ENCODE data around the gene ATP2B2. TPM values are rescaled to one million over a fixed set of nuclear protein-coding genes. Genes with fewer than 3 reads are reported as not detected.
A peak's percentile ranks its signal among the peaks of the same experiment; 100 is the strongest.

ATP2B2 gene
- total and polyA plus RNA-seq, 2 experiments from 2014 or later: 0.42 to 0.63 TPM

DNA sequence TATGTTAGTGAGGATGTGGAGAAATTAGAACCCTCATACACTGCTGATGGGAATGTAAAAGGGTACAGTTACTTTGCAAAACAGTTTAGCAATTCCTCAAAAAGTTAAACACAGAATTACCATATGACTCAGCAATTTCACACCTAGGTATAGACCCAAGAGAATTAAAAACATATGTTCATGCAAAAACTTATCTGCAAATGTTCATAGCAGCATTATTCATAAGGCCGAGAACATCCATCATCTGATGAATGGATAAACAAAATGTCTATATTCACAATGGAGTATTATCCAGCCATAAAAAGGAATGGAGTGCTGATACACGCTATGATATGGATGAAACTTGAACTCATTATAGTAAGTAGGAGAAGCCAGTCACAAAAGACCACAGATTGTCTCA is 194.8 kb downstream of the ATP2B2 start (continued):
- TF ChIP-seq EZH2phosphoT487 (IDR thresholded peaks at IDR 0.05; ENCODE audit: unreplicated experiment): no peak

DNA sequence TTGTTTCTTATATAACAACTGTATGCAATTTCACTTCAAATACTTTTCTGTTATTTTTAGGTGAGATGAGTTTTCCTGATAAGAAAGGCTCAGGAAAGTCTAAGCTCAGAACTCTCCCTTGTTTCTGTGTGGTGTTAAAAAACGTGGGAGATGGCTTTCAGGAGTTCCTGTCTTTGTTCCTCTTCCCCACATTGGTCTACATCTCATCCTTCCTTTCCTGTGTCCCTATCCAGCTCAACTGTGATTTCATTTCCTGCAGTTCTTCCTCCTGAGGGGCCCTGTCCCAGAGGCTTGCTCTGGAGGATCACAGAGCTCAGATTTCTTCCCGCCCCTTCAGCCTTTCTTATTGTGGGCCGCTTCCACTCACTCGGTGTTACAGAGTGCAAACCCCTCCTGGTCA is 195.7 kb downstream of the ATP2B2 start:
- Histone ChIP-seq H2AFZ (no peak overlapping the region), H3F3A (replicated peaks; ENCODE audit: low read depth) (no peaks in the 10 kb centered on the region), H3K9me2 (ENCODE audit: insufficient read depth) (no peaks in the 10 kb centered on the region), H3K79me2 (replicated peaks; ENCODE audit: insufficient read depth) (no peaks in the 10 kb centered on the region), H3K27me3 (ENCODE audit: insufficient read depth) (no peaks in the 10 kb centered on the region), H3K27ac (ENCODE audit: low read depth) (0 out of 2 replicates have a peak overlapping the region, but pooled peaks have one; percentile 45), H3K4me3 (no peak overlapping the region), H3K4me2 (no peak overlapping the region), H3K36me3 (ENCODE audit: insufficient read depth) (peaks cover 43% of the 10 kb centered on the region), H3K4me1 (ENCODE audit: insufficient read depth) (no peaks in the 10 kb centered on the region), H4K20me1 (replicated peaks; ENCODE audit: insufficient read depth) (peaks cover 22% of the 10 kb centered on the region)
- Mint-ChIP-seq H3K4me3 (no peak overlapping the region), H3K4me1 (peaks cover 3% of the 10 kb centered on the region; the same call in 1 of the 3 replicates), H3K36me3 (ENCODE audit: low read depth) (peaks cover 87% of the 10 kb centered on the region), H3K27ac (peak overlapping the region; percentile 83), H3K27me3 (ENCODE audit: insufficient read depth, low read depth, poor library complexity) (peaks cover 5% of the 10 kb centered on the region), H3K9me3 (no peaks in the 10 kb centered on the region; the same call in 2 of the 3 replicates)
- DNase-seq (ENCODE audit: low spot score) (no peak), ATAC-seq (no peak)
- no peak for TF ChIP-seq POLR2AphosphoS5 (IDR thresholded peaks at IDR 0.05; ENCODE audit: low read depth)
- no peak for TF ChIP-seq EZH2 (IDR thresholded peaks at IDR 0.05; ENCODE audit: low read depth, unreplicated experiment)
- TF ChIP-seq, protein P1, sequence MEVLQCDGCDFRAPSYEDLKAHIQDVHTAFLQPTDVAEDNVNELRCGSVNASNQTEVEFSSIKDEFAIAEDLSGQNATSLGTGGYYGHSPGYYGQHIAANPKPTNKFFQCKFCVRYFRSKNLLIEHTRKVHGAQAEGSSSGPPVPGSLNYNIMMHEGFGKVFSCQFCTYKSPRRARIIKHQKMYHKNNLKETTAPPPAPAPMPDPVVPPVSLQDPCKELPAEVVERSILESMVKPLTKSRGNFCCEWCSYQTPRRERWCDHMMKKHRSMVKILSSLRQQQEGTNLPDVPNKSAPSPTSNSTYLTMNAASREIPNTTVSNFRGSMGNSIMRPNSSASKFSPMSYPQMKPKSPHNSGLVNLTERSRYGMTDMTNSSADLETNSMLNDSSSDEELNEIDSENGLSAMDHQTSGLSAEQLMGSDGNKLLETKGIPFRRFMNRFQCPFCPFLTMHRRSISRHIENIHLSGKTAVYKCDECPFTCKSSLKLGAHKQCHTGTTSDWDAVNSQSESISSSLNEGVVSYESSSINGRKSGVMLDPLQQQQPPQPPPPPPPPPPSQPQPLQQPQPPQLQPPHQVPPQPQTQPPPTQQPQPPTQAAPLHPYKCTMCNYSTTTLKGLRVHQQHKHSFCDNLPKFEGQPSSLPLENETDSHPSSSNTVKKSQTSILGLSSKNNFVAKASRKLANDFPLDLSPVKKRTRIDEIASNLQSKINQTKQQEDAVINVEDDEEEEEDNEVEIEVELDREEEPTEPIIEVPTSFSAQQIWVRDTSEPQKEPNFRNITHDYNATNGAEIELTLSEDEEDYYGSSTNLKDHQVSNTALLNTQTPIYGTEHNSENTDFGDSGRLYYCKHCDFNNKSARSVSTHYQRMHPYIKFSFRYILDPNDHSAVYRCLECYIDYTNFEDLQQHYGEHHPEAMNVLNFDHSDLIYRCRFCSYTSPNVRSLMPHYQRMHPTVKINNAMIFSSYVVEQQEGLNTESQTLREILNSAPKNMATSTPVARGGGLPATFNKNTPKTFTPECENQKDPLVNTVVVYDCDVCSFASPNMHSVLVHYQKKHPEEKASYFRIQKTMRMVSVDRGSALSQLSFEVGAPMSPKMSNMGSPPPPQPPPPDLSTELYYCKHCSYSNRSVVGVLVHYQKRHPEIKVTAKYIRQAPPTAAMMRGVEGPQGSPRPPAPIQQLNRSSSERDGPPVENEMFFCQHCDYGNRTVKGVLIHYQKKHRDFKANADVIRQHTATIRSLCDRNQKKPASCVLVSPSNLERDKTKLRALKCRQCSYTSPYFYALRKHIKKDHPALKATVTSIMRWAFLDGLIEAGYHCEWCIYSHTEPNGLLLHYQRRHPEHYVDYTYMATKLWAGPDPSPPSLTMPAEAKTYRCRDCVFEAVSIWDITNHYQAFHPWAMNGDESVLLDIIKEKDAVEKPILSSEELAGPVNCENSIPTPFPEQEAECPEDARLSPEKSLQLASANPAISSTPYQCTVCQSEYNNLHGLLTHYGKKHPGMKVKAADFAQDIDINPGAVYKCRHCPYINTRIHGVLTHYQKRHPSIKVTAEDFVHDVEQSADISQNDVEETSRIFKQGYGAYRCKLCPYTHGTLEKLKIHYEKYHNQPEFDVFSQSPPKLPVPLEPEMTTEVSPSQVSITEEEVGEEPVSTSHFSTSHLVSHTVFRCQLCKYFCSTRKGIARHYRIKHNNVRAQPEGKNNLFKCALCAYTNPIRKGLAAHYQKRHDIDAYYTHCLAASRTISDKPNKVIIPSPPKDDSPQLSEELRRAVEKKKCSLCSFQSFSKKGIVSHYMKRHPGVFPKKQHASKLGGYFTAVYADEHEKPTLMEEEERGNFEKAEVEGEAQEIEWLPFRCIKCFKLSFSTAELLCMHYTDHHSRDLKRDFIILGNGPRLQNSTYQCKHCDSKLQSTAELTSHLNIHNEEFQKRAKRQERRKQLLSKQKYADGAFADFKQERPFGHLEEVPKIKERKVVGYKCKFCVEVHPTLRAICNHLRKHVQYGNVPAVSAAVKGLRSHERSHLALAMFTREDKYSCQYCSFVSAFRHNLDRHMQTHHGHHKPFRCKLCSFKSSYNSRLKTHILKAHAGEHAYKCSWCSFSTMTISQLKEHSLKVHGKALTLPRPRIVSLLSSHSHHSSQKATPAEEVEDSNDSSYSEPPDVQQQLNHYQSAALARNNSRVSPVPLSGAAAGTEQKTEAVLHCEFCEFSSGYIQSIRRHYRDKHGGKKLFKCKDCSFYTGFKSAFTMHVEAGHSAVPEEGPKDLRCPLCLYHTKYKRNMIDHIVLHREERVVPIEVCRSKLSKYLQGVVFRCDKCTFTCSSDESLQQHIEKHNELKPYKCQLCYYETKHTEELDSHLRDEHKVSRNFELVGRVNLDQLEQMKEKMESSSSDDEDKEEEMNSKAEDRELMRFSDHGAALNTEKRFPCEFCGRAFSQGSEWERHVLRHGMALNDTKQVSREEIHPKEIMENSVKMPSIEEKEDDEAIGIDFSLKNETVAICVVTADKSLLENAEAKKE (CRISPR knock-in tag; IDR thresholded peaks at IDR 0.05): no peak
- TF ChIP-seq, protein P2, sequence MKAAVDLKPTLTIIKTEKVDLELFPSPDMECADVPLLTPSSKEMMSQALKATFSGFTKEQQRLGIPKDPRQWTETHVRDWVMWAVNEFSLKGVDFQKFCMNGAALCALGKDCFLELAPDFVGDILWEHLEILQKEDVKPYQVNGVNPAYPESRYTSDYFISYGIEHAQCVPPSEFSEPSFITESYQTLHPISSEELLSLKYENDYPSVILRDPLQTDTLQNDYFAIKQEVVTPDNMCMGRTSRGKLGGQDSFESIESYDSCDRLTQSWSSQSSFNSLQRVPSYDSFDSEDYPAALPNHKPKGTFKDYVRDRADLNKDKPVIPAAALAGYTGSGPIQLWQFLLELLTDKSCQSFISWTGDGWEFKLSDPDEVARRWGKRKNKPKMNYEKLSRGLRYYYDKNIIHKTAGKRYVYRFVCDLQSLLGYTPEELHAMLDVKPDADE (IDR thresholded peaks at IDR 0.05): no peak
- TF ChIP-seq STAT1 (IDR thresholded peaks at IDR 0.05; ENCODE audit: unreplicated experiment): no peak
- TF ChIP-seq JUNB (IDR thresholded peaks at IDR 0.05; ENCODE audit: unreplicated experiment): no peak
- no peak for TF ChIP-seq CREB1 (CRISPR knock-in tag; IDR thresholded peaks at IDR 0.05; ENCODE audit: low read depth)
- no peak for TF ChIP-seq ZNF331 (CRISPR knock-in tag; IDR thresholded peaks at IDR 0.05; ENCODE audit: low read depth)
- TF ChIP-seq NANOG (IDR thresholded peaks at IDR 0.05; ENCODE audit: borderline replicate concordance): no peak

Data from GM23338 (cell line).